Measurements from ENCODE around the gene TTC9.

DNA sequence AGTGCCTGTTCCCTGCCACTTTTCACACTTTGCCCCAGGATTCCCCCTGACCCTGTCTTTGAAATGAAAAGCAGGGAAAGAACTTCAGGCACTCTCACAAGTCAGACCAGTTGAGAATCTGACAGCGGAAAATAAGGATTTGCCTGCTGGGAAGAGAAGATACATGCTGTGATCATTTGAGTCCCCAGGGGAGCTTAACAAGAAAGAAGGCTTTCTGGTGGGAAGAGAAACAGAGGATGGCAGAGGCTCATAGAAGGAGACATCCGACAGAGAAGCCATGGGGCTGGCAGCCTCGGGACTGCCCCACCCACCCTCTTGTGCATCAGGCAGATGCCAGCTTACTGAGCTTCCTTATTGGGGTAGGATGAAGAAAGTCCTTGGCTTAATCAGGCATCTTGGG is 11.9 kb downstream of the TTC9 start:
- TF ChIP-seq TAF1 (conservative IDR thresholded peaks at IDR 0.05) (no peak), RAD21 (IDR thresholded peaks at IDR 0.05) (no peak)
- TF ChIP-seq, protein P1, sequence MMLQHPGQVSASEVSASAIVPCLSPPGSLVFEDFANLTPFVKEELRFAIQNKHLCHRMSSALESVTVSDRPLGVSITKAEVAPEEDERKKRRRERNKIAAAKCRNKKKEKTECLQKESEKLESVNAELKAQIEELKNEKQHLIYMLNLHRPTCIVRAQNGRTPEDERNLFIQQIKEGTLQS (IDR thresholded peaks at IDR 0.05), result no peak

Measured in liver (tissue), 2 donors.